ENCODE data around the gene RAD51D.

DNA sequence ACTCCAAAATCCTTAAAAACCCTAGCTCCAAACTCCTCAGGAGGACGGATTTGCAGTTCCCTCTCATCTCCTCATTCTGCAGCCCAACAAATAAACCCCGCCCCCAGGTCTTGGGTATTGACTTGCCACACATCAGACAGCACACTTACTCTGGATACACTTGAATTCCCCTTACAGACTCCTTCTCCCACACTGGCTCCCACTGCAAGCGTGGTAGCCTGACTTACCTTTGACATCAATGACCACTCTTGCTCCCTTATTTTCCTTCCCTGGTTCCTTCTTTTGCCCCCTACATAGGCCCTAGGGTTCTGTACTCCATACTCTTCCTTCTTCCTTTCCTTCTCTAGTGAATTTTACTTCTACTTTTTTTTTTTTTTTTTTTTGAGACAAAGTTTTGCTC, 63.6 kb downstream of the RAD51D start:
- TF ChIP-seq YY1 (IDR thresholded peaks at IDR 0.05; ENCODE audit: insufficient read depth, insufficient read length): no peak
- no peak for TF ChIP-seq ZNF274 (IDR thresholded peaks at IDR 0.05; ENCODE audit: low read depth, low read length)
